GM12872 (cell line): Measurements from ENCODE around the gene VWA5A.

Experiments
- CTCF ChIP-seq: IDR thresholded peaks from 3 replicates; pipeline ENCODE4 v1.5.1; 2011; ENCODE audit warnings: low read depth, mild to moderate bottlenecking, low read length, moderate library complexity; ENCODE audit not compliant: insufficient read depth

The VWA5A gene

GRCh38 chr11:124172101-124172500 is 56.9 kb downstream of the VWA5A start:
- no peak for TF ChIP-seq CTCF

- no peak for TF ChIP-seq CTCF
Observed at GRCh38 chr11:124172599-124172998, 57.3 kb downstream of the VWA5A start.

GRCh38 chr11:124174001-124174583 is 58.8 kb downstream of the VWA5A start:
- TF ChIP-seq CTCF, result no peak

- no peak for TF ChIP-seq CTCF
Observed at GRCh38 chr11:124176925-124177715, 61.9 kb downstream of the VWA5A start.

GRCh38 chr11:124179310-124179709 is 64.1 kb downstream of the VWA5A start:
- TF ChIP-seq CTCF, result no peak

GRCh38 chr11:124183068-124183467 is 67.8 kb downstream of the VWA5A start, which contains the start of gene OR10D3:
Gene OR10D3, plus strand, starts transcription at chr11:124183345. Its CDS starts 1,925 bp downstream, at chr11:124185270.
- no peak for TF ChIP-seq CTCF

GRCh38 chr11:124190298-124191139 is 75.3 kb downstream of the VWA5A start:
- no peak for TF ChIP-seq CTCF
